ENCODE measurements around the gene ZNF394. TPM values are rescaled to one million over a fixed set of nuclear protein-coding genes. Genes with fewer than 3 reads are reported as not detected.

The ZNF394 gene
- total RNA-seq, 2 donors from 2014 or later = 28.2 to 36.5 TPM

DNA sequence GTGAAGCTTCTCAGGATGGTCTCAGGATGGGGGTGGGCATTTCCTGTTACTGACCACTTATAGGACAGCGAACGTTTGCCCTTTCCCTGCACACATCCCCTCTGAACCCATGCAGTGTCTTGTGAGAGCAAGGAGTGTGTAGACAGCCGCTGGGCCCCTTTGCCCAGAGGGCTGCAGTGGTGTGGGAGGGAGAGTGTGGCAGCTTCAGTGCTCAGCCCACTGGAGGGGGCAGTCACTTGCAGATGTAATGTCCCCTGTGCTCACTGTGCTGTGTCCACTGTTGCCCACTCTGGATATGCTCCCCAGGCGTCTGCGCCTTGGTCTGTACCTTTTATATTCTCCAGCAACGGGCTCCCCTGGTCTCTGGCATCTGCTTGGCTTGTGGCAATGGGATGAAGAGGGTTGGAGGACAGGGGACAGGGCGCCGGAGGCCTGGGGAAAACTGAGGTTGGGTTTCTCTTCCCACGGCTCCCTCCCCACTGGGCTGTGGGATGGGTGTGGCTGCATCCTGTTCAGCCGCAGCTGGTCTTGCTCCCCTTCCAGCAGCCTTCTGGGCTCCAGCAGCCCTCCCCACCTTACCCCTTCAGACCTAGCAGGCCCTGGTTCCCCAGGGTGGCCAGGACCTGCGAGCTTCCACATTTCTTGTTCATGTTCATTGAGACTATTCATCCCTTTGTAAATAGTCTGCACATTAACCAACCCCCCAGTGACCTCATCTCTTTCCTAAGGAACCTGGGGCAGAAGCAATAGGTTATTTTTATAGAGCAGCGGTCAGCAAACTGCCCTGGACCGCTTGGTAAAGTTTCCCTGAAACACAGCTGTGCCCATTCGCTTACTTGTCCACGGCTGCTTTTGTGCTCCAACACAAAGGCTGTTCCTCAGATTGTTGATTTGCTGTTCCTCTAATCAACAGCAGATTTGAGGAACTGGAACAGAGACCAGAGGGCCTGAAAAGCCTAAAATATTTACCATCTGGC is 21.3 kb downstream of the ZNF394 start:
- DNase-seq (no peak), ATAC-seq (replicated peaks in 1 of 2) (peak in 1 of 2 donors; percentile 26)
- Mint-ChIP-seq H3K4me3 (no peak overlapping the region), H3K4me1 (ENCODE audit: low read depth) (peaks cover 35% of the 10 kb centered on the region), H3K36me3 (ENCODE audit: insufficient read depth in 2 of 2) (peaks cover 0 to 4% of the 10 kb centered on the region in 2 donors), H3K9me3 (no peaks in the 10 kb centered on the region), H3K27ac (peak overlapping the region; percentile 25), H3K27me3 (ENCODE audit: low read depth) (no peaks in the 10 kb centered on the region)

DNA sequence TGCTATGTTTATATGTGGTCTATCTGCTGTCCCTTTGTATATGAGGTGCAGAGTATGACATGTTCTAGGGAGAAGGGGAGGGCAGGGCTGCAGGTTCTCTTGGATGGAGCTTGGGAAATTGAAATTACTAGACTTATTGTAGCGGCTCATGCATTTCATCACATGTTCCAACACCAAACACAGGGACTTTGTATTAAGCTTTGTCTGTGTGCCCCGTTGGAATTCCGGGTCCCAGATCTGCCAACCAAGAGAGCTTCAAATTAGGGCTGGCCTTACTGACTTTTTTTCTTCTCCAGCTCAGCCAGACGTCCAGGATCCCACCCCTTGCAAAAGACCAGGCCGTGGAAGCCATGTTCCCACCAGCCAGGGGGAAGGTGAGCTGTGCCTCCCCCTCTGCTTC is 24.0 kb downstream of the ZNF394 start:
- peaks cover 48% of the 10 kb centered on the region for H3K4me1 Mint-ChIP-seq (ENCODE audit: low read depth)
- H3K27me3 Mint-ChIP-seq (ENCODE audit: low read depth) = no peaks in the 10 kb centered on the region
- no peak overlapping the region for H3K4me3 Mint-ChIP-seq
- DNase-seq (no peak), ATAC-seq (replicated peaks in 1 of 2) (no peak)
- H3K36me3 Mint-ChIP-seq (ENCODE audit: insufficient read depth in 2 of 2) = peaks cover 9 to 10% of the 10 kb centered on the region in 2 donors
- no peak overlapping the region for H3K27ac Mint-ChIP-seq
- no peaks in the 10 kb centered on the region for H3K9me3 Mint-ChIP-seq

DNA sequence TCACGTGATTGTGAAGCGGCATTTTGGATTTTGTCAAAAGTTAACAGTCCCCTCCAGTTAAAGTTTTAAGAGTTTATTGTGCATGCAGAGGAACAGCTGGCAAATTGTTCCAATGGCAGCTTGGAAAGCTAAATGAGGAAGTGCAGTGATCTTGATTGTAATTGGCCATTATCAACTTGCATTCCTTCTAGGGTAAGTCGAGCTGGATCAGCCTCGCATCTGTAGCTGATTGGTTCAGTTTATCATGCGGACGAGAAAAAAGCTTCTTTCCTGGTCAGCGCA is 26.8 kb downstream of the ZNF394 start:
- Mint-ChIP-seq H3K27me3 (ENCODE audit: low read depth) (no peaks in the 10 kb centered on the region), H3K27ac (peak overlapping the region; percentile 95), H3K9me3 (no peaks in the 10 kb centered on the region), H3K4me3 (peak overlapping the region; percentile 99 to 100), H3K4me1 (ENCODE audit: low read depth) (peaks cover 49% of the 10 kb centered on the region), H3K36me3 (ENCODE audit: insufficient read depth in 2 of 2) (peaks cover 10% of the 10 kb centered on the region in 2 donors)
- DNase-seq = no peak
- ATAC-seq (replicated peaks in 1 of 2) = no peak

DNA sequence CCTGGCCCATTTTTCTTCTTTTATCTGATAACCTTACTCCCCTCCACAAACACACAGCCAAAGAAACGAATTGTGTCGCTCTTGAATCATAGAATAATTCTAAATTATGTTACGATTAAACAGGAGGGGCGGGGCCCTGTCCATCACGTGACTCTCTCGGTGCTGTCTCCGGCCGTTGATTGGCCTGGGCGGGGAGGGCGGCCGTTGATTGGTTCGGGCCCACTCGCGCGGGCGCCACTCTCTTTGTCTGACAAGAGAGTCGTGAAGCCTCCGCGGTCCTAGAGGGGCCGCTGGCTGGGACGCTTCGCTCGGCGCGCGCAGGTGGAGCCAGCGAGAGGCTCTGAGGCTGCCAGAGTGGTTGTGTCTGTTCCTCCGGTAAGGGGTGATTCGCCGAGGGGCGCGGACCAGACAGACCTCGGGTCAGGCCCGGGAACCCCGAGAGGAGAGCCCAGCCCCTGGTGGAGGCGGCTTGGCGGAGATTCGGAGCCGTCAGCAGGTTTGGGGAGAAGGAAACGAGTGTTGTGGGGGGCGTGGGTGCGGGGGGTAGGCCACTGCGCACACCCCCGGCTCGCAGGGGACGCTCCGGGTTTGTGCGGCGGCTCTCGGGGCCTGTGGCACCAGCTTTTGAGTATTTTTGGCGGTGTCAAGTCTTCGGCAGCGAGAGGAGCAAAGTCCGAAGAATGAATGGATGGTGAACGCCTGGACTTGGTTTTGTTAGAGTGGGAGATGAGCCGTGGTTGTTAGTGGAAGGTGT is 27.3 kb downstream of the ZNF394 start, which contains the start of gene ZNF789:
TSS of gene ZNF789 (plus strand) at position 330 of the 754 bp plus-strand sequence. CDS start 3,567 bp downstream, outside the sequence.
- H3K27me3 Mint-ChIP-seq (ENCODE audit: low read depth) = no peaks in the 10 kb centered on the region
- H3K4me1 Mint-ChIP-seq (ENCODE audit: low read depth) = peaks cover 45% of the 10 kb centered on the region
- ATAC-seq (replicated peaks in 1 of 2) = peak; percentile 98
- peaks cover 10% of the 10 kb centered on the region in 2 donors for H3K36me3 Mint-ChIP-seq (ENCODE audit: insufficient read depth in 2 of 2)
- H3K9me3 Mint-ChIP-seq = no peaks in the 10 kb centered on the region
- DNase-seq = peak; percentile 98
- H3K4me3 Mint-ChIP-seq = peak within 1 kb of the TSS; percentile 99 to 100
- peak within 1 kb of the TSS; percentile 95 for H3K27ac Mint-ChIP-seq

DNA sequence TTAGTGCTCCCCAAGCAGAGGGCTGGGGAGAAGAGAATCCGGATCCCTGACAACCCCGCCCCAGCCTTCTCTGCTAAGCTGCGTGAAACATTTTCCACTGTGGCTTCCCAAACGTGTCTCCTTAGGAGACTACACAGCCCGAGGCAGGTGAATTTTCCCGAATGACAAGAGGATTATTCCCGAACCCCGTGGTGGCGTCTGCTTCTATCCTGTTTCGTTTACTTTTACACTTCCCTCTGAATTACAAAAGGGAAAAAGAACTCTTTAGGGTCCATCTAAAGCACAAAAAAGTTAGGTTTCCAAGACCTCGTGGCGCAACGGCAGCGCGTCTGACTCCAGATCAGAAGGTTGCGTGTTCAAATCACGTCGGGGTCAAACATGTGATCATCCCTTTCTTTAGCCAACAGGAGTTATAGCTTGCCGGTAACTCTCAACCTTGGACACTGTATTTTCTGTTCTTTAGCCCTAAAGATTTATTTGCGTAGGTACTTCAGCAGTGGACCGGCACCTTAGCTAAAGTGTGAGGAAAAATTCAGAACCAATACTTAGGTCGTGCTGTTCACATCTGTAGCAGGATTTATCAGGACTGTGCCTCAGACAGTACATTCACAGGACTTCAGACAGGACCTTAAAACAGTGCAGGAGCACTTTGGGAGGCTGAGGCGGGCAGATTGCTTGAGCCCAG is 30.6 kb downstream of the ZNF394 start:
- no peak for ATAC-seq (replicated peaks in 1 of 2)
- no peak overlapping the region for H3K4me3 Mint-ChIP-seq
- peaks cover 7 to 14% of the 10 kb centered on the region in 2 donors for H3K36me3 Mint-ChIP-seq (ENCODE audit: insufficient read depth in 2 of 2)
- peaks cover 0 to 1% of the 10 kb centered on the region in 2 donors for H3K9me3 Mint-ChIP-seq
- H3K4me1 Mint-ChIP-seq (ENCODE audit: low read depth) = peaks cover 35% of the 10 kb centered on the region
- no peaks in the 10 kb centered on the region for H3K27me3 Mint-ChIP-seq (ENCODE audit: low read depth)
- peak overlapping the region; percentile 28 for H3K27ac Mint-ChIP-seq
- no peak for DNase-seq

DNA sequence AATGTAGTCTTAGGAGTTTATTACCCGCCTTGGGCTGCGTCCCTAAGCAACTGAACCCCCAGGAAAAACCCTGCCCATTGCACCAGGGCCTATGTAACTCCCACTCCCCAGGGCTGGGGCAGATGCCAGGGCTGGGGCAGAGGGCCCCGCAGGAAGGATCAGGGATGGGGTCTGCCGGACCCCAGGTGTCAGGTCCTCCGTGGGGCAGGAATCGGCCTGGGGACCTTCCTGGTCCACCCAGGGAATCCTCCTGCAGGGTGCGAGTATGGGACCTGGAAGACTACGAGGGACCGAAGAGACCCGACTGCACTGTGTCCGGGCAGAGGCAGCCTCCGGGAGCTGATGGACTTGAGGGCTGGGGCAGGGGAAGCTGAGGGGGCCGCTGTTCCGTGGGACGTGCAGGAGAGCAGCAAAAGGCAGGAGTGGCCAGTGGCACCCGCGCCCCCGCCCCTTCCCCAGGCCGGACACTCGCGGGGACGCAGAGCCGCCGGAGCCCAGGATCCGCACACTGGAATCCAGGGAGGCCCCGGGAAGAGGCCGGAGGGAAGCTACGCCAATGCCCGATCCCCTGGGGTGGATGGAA is 31.7 kb downstream of the ZNF394 start:
- DNase-seq (no peak), ATAC-seq (replicated peaks in 1 of 2) (no peak)
- Mint-ChIP-seq H3K36me3 (ENCODE audit: insufficient read depth in 2 of 2) (peaks cover 13 to 17% of the 10 kb centered on the region in 2 donors), H3K4me1 (ENCODE audit: low read depth) (peaks cover 44% of the 10 kb centered on the region), H3K4me3 (no peak overlapping the region), H3K9me3 (peaks cover 0 to 1% of the 10 kb centered on the region in 2 donors), H3K27ac (no peak overlapping the region), H3K27me3 (ENCODE audit: low read depth) (no peaks in the 10 kb centered on the region)

DNA sequence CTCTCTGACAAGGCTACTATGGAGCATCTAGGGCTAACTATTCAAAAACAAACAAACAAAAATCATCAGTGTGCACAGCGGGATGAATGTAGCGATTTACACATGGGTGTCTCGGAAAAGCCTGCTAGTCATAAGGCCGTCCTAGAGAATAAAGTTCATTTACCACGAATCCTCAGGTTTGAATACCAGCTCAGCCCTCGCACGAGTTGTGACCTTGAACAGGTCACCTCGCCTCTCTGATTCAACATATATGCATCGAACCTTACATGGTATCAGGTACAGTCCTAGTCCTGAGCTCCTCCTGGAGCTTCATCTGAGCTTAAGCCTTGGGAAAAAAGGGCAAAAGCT is 34.7 kb downstream of the ZNF394 start:
- H3K36me3 Mint-ChIP-seq (ENCODE audit: insufficient read depth in 2 of 2) = peaks cover 9 to 15% of the 10 kb centered on the region in 2 donors
- no peaks in the 10 kb centered on the region for H3K27me3 Mint-ChIP-seq (ENCODE audit: low read depth)
- ATAC-seq (replicated peaks in 1 of 2) (peak; percentile 1 to 10), DNase-seq (no peak)
- H3K4me1 Mint-ChIP-seq (ENCODE audit: low read depth) = peaks cover 42% of the 10 kb centered on the region
- H3K27ac Mint-ChIP-seq = peak overlapping the region; percentile 77
- H3K9me3 Mint-ChIP-seq = peaks cover 0 to 1% of the 10 kb centered on the region in 2 donors
- peak overlapping the region; percentile 85 to 92 for H3K4me3 Mint-ChIP-seq

DNA sequence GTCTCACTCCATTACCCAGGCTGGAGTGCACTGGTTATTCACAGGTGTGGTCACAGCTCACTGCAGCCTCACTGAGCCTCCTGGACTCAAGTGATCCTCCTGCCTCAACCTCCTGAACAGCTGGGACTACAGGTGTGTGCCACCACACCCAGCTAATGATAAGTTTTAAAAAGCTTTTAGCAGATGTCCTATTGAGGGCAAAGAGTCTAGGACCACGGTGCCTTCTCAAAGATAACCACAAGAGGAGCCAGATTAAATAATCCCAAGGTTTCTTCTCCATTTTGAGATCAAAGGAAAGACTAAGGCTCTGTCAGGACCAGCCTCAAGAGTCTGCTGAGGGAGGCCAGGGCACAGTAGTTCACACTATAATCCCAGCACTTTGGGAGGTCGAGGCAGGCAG is 38.9 kb downstream of the ZNF394 start:
- DNase-seq (no peak), ATAC-seq (replicated peaks in 1 of 2) (no peak)
- H3K27me3 Mint-ChIP-seq (ENCODE audit: low read depth) = no peaks in the 10 kb centered on the region
- H3K4me1 Mint-ChIP-seq (ENCODE audit: low read depth) = peaks cover 56% of the 10 kb centered on the region
- H3K9me3 Mint-ChIP-seq = peaks cover 0 to 1% of the 10 kb centered on the region in 2 donors
- H3K4me3 Mint-ChIP-seq = no peak overlapping the region
- no peak overlapping the region for H3K27ac Mint-ChIP-seq
- H3K36me3 Mint-ChIP-seq (ENCODE audit: insufficient read depth in 2 of 2) = peaks cover 9 to 25% of the 10 kb centered on the region in 2 donors

DNA sequence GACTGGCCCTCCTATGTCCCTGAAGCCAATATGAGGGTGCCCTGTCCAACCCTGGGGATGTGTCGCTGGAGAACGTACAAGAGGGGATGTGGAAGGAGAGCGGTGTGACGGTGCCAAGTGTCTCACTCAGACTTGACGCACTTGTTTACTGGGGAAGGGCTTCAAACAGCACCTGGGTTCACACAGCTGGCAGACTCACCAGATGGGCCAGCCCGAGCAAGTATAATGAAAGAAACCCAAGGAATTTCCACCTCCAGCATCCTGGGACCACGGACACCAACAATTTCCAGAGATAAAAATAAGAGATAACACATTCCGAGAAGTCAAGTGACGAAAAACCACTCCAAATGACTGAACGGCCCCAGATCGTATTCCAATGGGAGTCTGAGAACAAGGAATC is 39.4 kb downstream of the ZNF394 start:
- H3K9me3 Mint-ChIP-seq = no peaks in the 10 kb centered on the region
- H3K4me1 Mint-ChIP-seq (ENCODE audit: low read depth) = peaks cover 52% of the 10 kb centered on the region
- H3K27me3 Mint-ChIP-seq (ENCODE audit: low read depth) = no peaks in the 10 kb centered on the region
- H3K27ac Mint-ChIP-seq = peak overlapping the region; percentile 64
- H3K4me3 Mint-ChIP-seq = no peak overlapping the region
- DNase-seq (no peak), ATAC-seq (replicated peaks in 1 of 2) (no peak)
- H3K36me3 Mint-ChIP-seq (ENCODE audit: insufficient read depth in 2 of 2) = peaks cover 9 to 23% of the 10 kb centered on the region in 2 donors

DNA sequence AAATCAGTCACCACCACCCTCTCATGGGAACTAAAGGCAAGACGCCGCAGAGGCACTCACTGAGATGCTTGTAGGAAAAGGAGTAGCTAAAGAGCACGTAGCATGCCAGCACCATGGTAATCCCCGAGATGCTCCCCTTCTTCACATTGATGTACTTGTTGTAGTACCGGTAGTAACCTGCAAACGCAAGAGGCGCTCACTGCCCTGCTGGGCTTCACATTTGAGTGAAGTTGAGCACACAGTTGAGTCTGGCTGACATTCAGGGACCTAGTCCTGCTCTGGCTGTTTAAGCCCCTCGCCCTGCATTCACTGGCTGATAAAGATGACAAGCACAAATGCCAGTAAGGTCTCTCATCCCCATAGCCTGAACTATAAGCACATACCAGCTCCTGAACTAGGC is 41.0 kb downstream of the ZNF394 start:
- no peak overlapping the region for H3K4me3 Mint-ChIP-seq
- peaks cover 4 to 21% of the 10 kb centered on the region in 2 donors for H3K36me3 Mint-ChIP-seq (ENCODE audit: insufficient read depth in 2 of 2)
- DNase-seq (peak in 1 of 2 donors; percentile 36), ATAC-seq (replicated peaks in 1 of 2) (peak; percentile 52 to 55)
- peak overlapping the region; percentile 64 for H3K27ac Mint-ChIP-seq
- no peaks in the 10 kb centered on the region for H3K9me3 Mint-ChIP-seq
- peaks cover 38% of the 10 kb centered on the region for H3K4me1 Mint-ChIP-seq (ENCODE audit: low read depth)
- H3K27me3 Mint-ChIP-seq (ENCODE audit: low read depth) = no peaks in the 10 kb centered on the region

DNA sequence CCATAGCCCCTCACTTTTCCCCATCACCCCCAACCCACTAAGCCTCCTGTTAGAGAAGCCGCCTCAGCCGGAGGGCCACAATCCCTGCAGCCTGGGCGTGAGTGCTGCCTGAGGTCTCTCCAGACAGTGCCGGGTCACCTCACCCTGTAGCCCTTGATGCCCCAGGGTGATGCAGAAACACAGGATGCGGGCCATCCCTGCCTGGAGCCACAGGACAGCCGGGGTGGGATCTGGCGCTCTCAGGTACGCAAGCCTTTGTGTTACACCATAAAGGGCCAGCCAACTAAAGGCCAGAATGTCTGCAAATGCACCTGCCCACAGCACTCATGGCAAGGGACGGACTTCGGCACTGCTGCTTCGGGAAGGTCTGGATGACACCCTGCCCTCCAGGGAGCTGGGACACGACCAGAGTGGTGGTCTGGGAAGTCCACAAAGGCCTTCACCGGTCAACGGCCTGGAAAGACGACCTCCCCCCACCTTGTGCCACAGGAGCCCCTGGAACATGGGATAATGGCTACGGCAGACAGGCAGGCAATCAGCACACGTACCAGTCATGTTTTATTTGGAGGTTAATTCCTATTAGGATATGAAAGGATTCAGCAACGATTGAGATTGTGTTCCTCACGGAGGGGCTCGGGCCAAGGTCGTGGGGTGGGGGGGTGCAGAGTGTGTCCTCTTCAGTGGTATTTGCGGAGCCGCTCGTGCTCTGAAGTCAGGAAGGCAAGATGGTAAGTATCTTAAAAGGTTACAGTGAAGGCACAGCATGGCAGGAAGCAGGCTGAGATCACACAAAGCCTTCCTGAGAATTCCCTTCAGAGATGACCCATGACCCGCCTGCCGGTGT is 42.2 kb downstream of the ZNF394 start:
- Mint-ChIP-seq H3K27ac (no peak overlapping the region), H3K4me3 (no peak overlapping the region), H3K9me3 (no peaks in the 10 kb centered on the region), H3K27me3 (ENCODE audit: low read depth) (no peaks in the 10 kb centered on the region), H3K36me3 (ENCODE audit: insufficient read depth in 2 of 2) (peaks cover 2 to 14% of the 10 kb centered on the region in 2 donors), H3K4me1 (ENCODE audit: low read depth) (peaks cover 30% of the 10 kb centered on the region)
- no peak for ATAC-seq (replicated peaks in 1 of 2)
- no peak for DNase-seq
